K562 (cell line): Measurements from ENCODE around the gene MED15. TPM values are rescaled to one million over a fixed set of nuclear protein-coding genes. Genes with fewer than 3 reads are reported as not detected.

ENCODE experiments used
- ATF4 ChIP-seq: fragments of 450-650 bp; formaldehyde crosslinking; IDR thresholded peaks from 2 replicates; pipeline ENCODE4 v1.4.0; 2022; ENCODE audit warnings: mild to moderate bottlenecking, moderate library complexity
- CREB3 ChIP-seq: fragments of 450-650 bp; conservative IDR thresholded peaks from 2 replicates; pipeline ENCODE4 v1.6.1; 2016; ENCODE audit warnings: missing genetic modification characterization, low read depth, mild to moderate bottlenecking, missing compliant biosample characterization, moderate library complexity
- MTF1 ChIP-seq: fragments of 250-450 bp; sonication (Bioruptor Pico); IDR thresholded peaks from 2 replicates; pipeline ENCODE4 v1.9.0; 2021; ENCODE audit warnings: moderate library complexity, mild to moderate bottlenecking, inconsistent platforms, borderline replicate concordance
- NONO ChIP-seq, 2 experiments: fragments of 200-400 bp in 1 of 2; fragments of 450-650 bp in 1 of 2; formaldehyde crosslinking in 1 of 2; IDR thresholded peaks; 2 replicates each; pipeline ENCODE4 v1.6.1; 2017; ENCODE audit warnings: low read depth in 2 of 2, mild to moderate bottlenecking in 2 of 2, moderate library complexity in 2 of 2, low read length in 1 of 2
- SP2 ChIP-seq: IDR thresholded peaks from 2 replicates; pipeline ENCODE4 v1.6.1; 2011; ENCODE audit warnings: mild to moderate bottlenecking, low read depth, low read length, moderate library complexity; ENCODE audit not compliant: poor library complexity, severe bottlenecking; ENCODE audit errors: extremely low read depth
- TEAD1 ChIP-seq, 2 experiments: fragments of 450-650 bp in 1 of 2; sonication (generic) in 1 of 2; formaldehyde crosslinking; IDR thresholded peaks; 2 replicates each; pipeline versions ENCODE4 v1.4.0 to v1.8.0; 2020 to 2022; ENCODE audit warnings: mild to moderate bottlenecking in 2 of 2, missing genetic modification reagents in 1 of 2
- THAP7 ChIP-seq: fragments of 250-450 bp; sonication (Bioruptor Pico); IDR thresholded peaks from 2 replicates; pipeline ENCODE4 v1.5.0; 2021
- ZFP91 ChIP-seq: sonication (generic); formaldehyde crosslinking; IDR thresholded peaks from 2 replicates; pipeline ENCODE4 v1.8.0; 2022; ENCODE audit warnings: mild to moderate bottlenecking, missing genetic modification reagents
- polyA plus RNA-seq, 8 experiments: library from polyadenylated mRNA; depleted of rRNA in 4 of 8; stranded (reverse) in 5 of 8; unstranded in 3 of 8; fragments of >200 nt; fragmentation: Nextera tagmentation in 2 of 8; fragmentation: Illumina TruSeq in 1 of 8; extraction: Ambion mirVana in 2 of 8; extraction: Trizol in 1 of 8; gene quantifications; 2 replicates each; pipeline versions ENCODE4 v1.2.1 to v1.2.3, GENCODE V29; 2011 to 2014; ENCODE audit warnings: inconsistent platforms in 1 of 8, missing spikeins in 1 of 8
- total RNA-seq, 7 experiments: library from RNA; depleted of rRNA in 6 of 7; stranded (reverse); fragments of >200 nt in 6 of 7; fragmentation: Illumina TruSeq in 2 of 7; extraction: Trizol in 2 of 7; gene quantifications; 2 replicates each; pipeline versions ENCODE4 v1.2.1 to v1.2.3, GENCODE V29; 2011 to 2021; ENCODE audit warnings: low replicate concordance in 1 of 7

The MED15 gene
- total and polyA plus RNA-seq, 9 of the 15 experiments (the other 6 are each of a cell fraction or from before 2014, with no cell fraction given), result 4.0 to 271 (median 60.1) TPM

GRCh38 chr22:20552443-20553401 lies 45.3 kb downstream of the MED15 start (continued):
- 0 out of 4 replicates have a peak, but pooled peaks of 1 of the 2 experiments have one; percentile 6 for TF ChIP-seq TEAD1 (CRISPR knock-in tag; IDR thresholded peaks at IDR 0.05)
- no peak for TF ChIP-seq ZFP91 (CRISPR knock-in tag)
- no peak for TF ChIP-seq MTF1 (CRISPR knock-in tag)
- 0 out of 2 replicates have a peak, but pooled peaks have one; percentile 6 for TF ChIP-seq ATF4 (CRISPR knock-in tag)
- TF ChIP-seq CREB3 (tag), result no peak
- no peak for TF ChIP-seq THAP7 (CRISPR knock-in tag)
- peak; percentile 1 for TF ChIP-seq SP2
- no peak for TF ChIP-seq NONO (IDR thresholded peaks at IDR 0.05; ENCODE audit: low read depth in 2 of 2, low read length in 1 of 2)
